IMR-90 (cell line): Measurements from ENCODE around the gene AMFR. TPM values are rescaled to one million over a fixed set of nuclear protein-coding genes. Genes with fewer than 3 reads are reported as not detected.

ENCODE experiments used
- ATAC-seq: fragments of 200-7000 bp; cut with Tn5 transposase; 2 replicates; pipeline ENCODE4 v1.9.1; 2020; ENCODE audit warnings: low read depth, mild to moderate bottlenecking, moderate library complexity
- BruUV-seq: library from RNA; stranded (reverse); fragments of 400-500 nt; replicated peaks from 2 replicates; lab custom pipeline; 2021; lab: Mats Ljungman, UMichigan
- CTCF ChIA-PET: fragments of 300-600 bp; formaldehyde crosslinking; extraction: SDS; loops from one replicate; lab custom pipeline; 2021; ENCODE audit warnings: antibody characterized with exemption; lab: Yijun Ruan, JAX
- POLR2A ChIA-PET: fragments of 300-600 bp; sonication (Branson Sonifier 250); formaldehyde crosslinking; loops from one replicate; lab custom pipeline; 2022; ENCODE audit warnings: antibody characterized with exemption; ENCODE audit not compliant: unreplicated experiment; lab: Charles Lee
- DNase-seq: peaks from one replicate; pipeline ENCODE4 v3.0.0; 2013
- H2AFZ ChIP-seq: replicated peaks from 2 replicates; pipeline ENCODE3; 2013; ENCODE audit warnings: low read length, mild to moderate bottlenecking; ENCODE audit not compliant: poor library complexity
- H2AK5ac ChIP-seq: 2 replicates; pipeline ENCODE4 v1.6.1; 2013; ENCODE audit warnings: low read depth, low read length, inconsistent platforms
- H2AK9ac ChIP-seq: replicated peaks from 2 replicates; pipeline ENCODE3; 2013; ENCODE audit warnings: mild to moderate bottlenecking, low read depth, low read length, moderate library complexity; ENCODE audit not compliant: poor library complexity
- H2BK120ac ChIP-seq: 2 replicates; pipeline ENCODE4 v1.6.1; 2013; ENCODE audit warnings: low read depth, low read length, inconsistent platforms
- H2BK15ac ChIP-seq: 3 replicates; pipeline ENCODE4 v1.6.1; 2013; ENCODE audit warnings: low read depth, low read length, inconsistent platforms
- H2BK20ac ChIP-seq: 2 replicates; pipeline ENCODE4 v1.6.1; 2013; ENCODE audit warnings: low read depth, mild to moderate bottlenecking, inconsistent platforms, low read length, moderate library complexity
- H2BK5ac ChIP-seq: 2 replicates; pipeline ENCODE4 v1.6.1; 2013; ENCODE audit warnings: mild to moderate bottlenecking, low read depth, low read length, inconsistent platforms; ENCODE audit not compliant: poor library complexity, severe bottlenecking
- H3K14ac ChIP-seq: replicated peaks from 2 replicates; pipeline ENCODE4 v1.6.1; 2013; ENCODE audit warnings: low read depth, low read length, inconsistent platforms
- H3K18ac ChIP-seq: 2 replicates; pipeline ENCODE4 v1.6.1; 2013; ENCODE audit warnings: low read depth, low read length, control low read depth
- H3K23ac ChIP-seq: 2 replicates; pipeline ENCODE4 v1.6.1; 2013; ENCODE audit warnings: low read depth, low read length, inconsistent platforms
- H3K27ac ChIP-seq: 2 replicates; pipeline ENCODE4 v1.5.1; 2013; ENCODE audit warnings: mild to moderate bottlenecking, control low read depth, low read length; ENCODE audit not compliant: insufficient read depth
- H3K27me3 ChIP-seq: 2 replicates; pipeline ENCODE4 v1.6.1; 2013; ENCODE audit warnings: low read length; ENCODE audit not compliant: control insufficient read depth, insufficient read depth
- H3K36me3 ChIP-seq: 2 replicates; pipeline ENCODE4 v1.6.1; 2013; ENCODE audit warnings: low read length, mixed read lengths; ENCODE audit not compliant: control insufficient read depth, insufficient read depth
- H3K4ac ChIP-seq: 2 replicates; pipeline ENCODE4 v1.6.1; 2013; ENCODE audit warnings: low read depth, low read length, inconsistent platforms
- H3K4me1 ChIP-seq: 2 replicates; pipeline ENCODE4 v1.6.1; 2013; ENCODE audit warnings: low read length, mixed read lengths; ENCODE audit not compliant: control insufficient read depth, insufficient read depth
- H3K4me2 ChIP-seq: 2 replicates; pipeline ENCODE4 v1.6.1; 2013; ENCODE audit warnings: low read depth, mild to moderate bottlenecking, control low read depth, low read length, moderate library complexity
- H3K4me3 ChIP-seq: 2 replicates; pipeline ENCODE4 v1.5.1; 2013; ENCODE audit warnings: low read depth, mild to moderate bottlenecking, control low read depth, low read length, moderate library complexity; ENCODE audit not compliant: insufficient read depth
- H3K56ac ChIP-seq: 2 replicates; pipeline ENCODE4 v1.6.1; 2013; ENCODE audit warnings: low read length, inconsistent platforms; ENCODE audit not compliant: insufficient read depth; ENCODE audit errors: extremely low read depth
- H3K79me1 ChIP-seq, 2 experiments: 2 replicates each; pipeline ENCODE4 v1.6.1; 2013; ENCODE audit warnings: low read length in 2 of 2, inconsistent platforms in 1 of 2, low read depth in 1 of 2
- H3K9ac ChIP-seq: 2 replicates; pipeline ENCODE4 v1.6.1; 2013; ENCODE audit warnings: low read depth, low read length, control low read depth
- H3K9me1 ChIP-seq: 2 replicates; pipeline ENCODE4 v1.6.1; 2013; ENCODE audit warnings: low read length, inconsistent platforms; ENCODE audit not compliant: insufficient read depth
- H3K9me3 ChIP-seq: 2 replicates; pipeline ENCODE4 v1.6.1; 2013; ENCODE audit warnings: low read length; ENCODE audit not compliant: control insufficient read depth, insufficient read depth
- H4K20me1 ChIP-seq: 2 replicates; pipeline ENCODE4 v1.6.1; 2013; ENCODE audit warnings: low read length, inconsistent platforms; ENCODE audit not compliant: insufficient read depth
- H4K5ac ChIP-seq: 2 replicates; pipeline ENCODE4 v1.6.1; 2013; ENCODE audit warnings: mild to moderate bottlenecking, low read depth, low read length, control low read depth
- H4K8ac ChIP-seq, 2 experiments: 2 replicates each; pipeline ENCODE4 v1.6.1; 2013; ENCODE audit warnings: low read depth in 2 of 2, low read length in 2 of 2, control low read depth in 1 of 2, inconsistent platforms in 1 of 2
- H4K91ac ChIP-seq: 2 replicates; pipeline ENCODE4 v1.6.1; 2013; ENCODE audit warnings: low read depth, low read length, inconsistent platforms; ENCODE audit not compliant: insufficient read depth
- BHLHE40 ChIP-seq: fragments of 150-350 bp; IDR thresholded peaks from 2 replicates; pipeline ENCODE4 v1.6.1; 2016; ENCODE audit warnings: mild to moderate bottlenecking, low read depth, low read length
- CEBPB ChIP-seq: IDR thresholded peaks from 2 replicates; pipeline ENCODE4 v1.6.1; 2012; ENCODE audit warnings: low read depth, low read length, improper control_type of control experiment
- CHD1 ChIP-seq: IDR thresholded peaks from 2 replicates; pipeline ENCODE4 v1.6.1; 2012; ENCODE audit warnings: low read depth, low read length, improper control_type of control experiment
- FOS ChIP-seq: fragments of 150-350 bp; IDR thresholded peaks from 2 replicates; pipeline ENCODE4 v1.6.1; 2016; ENCODE audit warnings: low read depth, low read length
- MAFK ChIP-seq: IDR thresholded peaks from 2 replicates; pipeline ENCODE4 v1.6.1; 2012; ENCODE audit warnings: low read depth, low read length, improper control_type of control experiment
- MAZ ChIP-seq: IDR thresholded peaks from 2 replicates; pipeline ENCODE4 v1.6.1; 2012; ENCODE audit warnings: low read depth, mild to moderate bottlenecking, low read length, improper control_type of control experiment, moderate library complexity, borderline replicate concordance
- MXI1 ChIP-seq: IDR thresholded peaks from 2 replicates; pipeline ENCODE4 v1.6.1; 2012; ENCODE audit warnings: low read depth, mild to moderate bottlenecking, low read length, moderate library complexity, borderline replicate concordance
- NFE2L2 ChIP-seq: fragments of 150-350 bp; IDR thresholded peaks from 2 replicates; pipeline ENCODE4 v1.6.1; 2016; ENCODE audit warnings: low read depth, mild to moderate bottlenecking, low read length
- POLR2A ChIP-seq: IDR thresholded peaks from 2 replicates; pipeline ENCODE4 v1.6.1; 2012; ENCODE audit warnings: mild to moderate bottlenecking, low read depth, low read length
- RAD21 ChIP-seq: IDR thresholded peaks from 2 replicates; pipeline ENCODE4 v1.6.1; 2012; ENCODE audit warnings: low read length, improper control_type of control experiment
- RCOR1 ChIP-seq: IDR thresholded peaks from 2 replicates; pipeline ENCODE4 v1.6.1; 2012; ENCODE audit warnings: mild to moderate bottlenecking, low read length, improper control_type of control experiment; ENCODE audit not compliant: insufficient replicate concordance
- RFX5 ChIP-seq: IDR thresholded peaks from 2 replicates; pipeline ENCODE4 v1.8.0; 2012; ENCODE audit warnings: low read depth, mild to moderate bottlenecking, low read length, moderate library complexity
- SMC3 ChIP-seq: fragments of 150-350 bp; IDR thresholded peaks from 2 replicates; pipeline ENCODE4 v1.6.1; 2016; ENCODE audit warnings: low read depth, mild to moderate bottlenecking, antibody characterized with exemption, low read length, moderate library complexity
- WGBS, 2 experiments: methylation state at CpG; one replicate each; pipeline versions ENCODE4 v1.1.5 to v1.1.7; 2013; ENCODE audit warnings: missing lambda C conversion rate in 2 of 2; ENCODE audit not compliant: insufficient read length in 1 of 2; ENCODE audit errors: extremely low coverage in 2 of 2; 5-methylcytosine and 5-hydroxymethylcytosine counted together
- dilution Hi-C: fragments of 300-500 bp; cut with HindIII; formaldehyde crosslinking; loops from one replicate; pipeline ENCODE4 v1.14.3; 2018; ENCODE audit warnings: low sequenced_read_pairs; ENCODE audit not compliant: unreplicated experiment
- in situ Hi-C: fragments of 300-500 bp; cut with MboI; formaldehyde crosslinking; loops from 3 replicates; pipeline ENCODE4 v1.14.3; 2019; ENCODE audit warnings: low sequenced_read_pairs, inconsistent platforms, mixed read lengths
- intact Hi-C: fragments of 100-400 bp; cut with micrococcal nuclease; formaldehyde crosslinking; loops from 2 replicates; pipeline ENCODE4 v1.10.0; 2022
- polyA plus RNA-seq, 3 experiments: library from polyadenylated mRNA; depleted of rRNA; stranded (reverse); fragments of >200 nt; gene quantifications; 2 replicates each; pipeline ENCODE4 v1.2.3, GENCODE V29; 2012; ENCODE audit warnings: low replicate concordance in 1 of 3
- total RNA-seq: library from RNA; depleted of rRNA; stranded (reverse); fragments of >200 nt; gene quantifications from 2 replicates; pipeline ENCODE4 v1.2.3, GENCODE V29; 2012
- TF ChIP-seq, protein P1 (sequence below): fragments of 150-350 bp; IDR thresholded peaks from 2 replicates; pipeline ENCODE4 v1.6.1; 2017; ENCODE audit warnings: mild to moderate bottlenecking, antibody characterized with exemption, low read length, low read depth
- TF ChIP-seq, protein P2 (sequence below): fragments of 150-350 bp; IDR thresholded peaks from 2 replicates; pipeline ENCODE4 v1.6.1; 2016; ENCODE audit warnings: low read depth, mild to moderate bottlenecking, low read length, moderate library complexity, borderline replicate concordance
- TF ChIP-seq, protein P3 (sequence below): conservative IDR thresholded peaks from 2 replicates; pipeline ENCODE4 v1.5.1; 2012; ENCODE audit warnings: mild to moderate bottlenecking, low read depth, low read length, improper control_type of control experiment

The AMFR gene
- total and polyA plus RNA-seq, 2 of the 4 experiments (the other 2 are of a cell fraction), result 60.7 to 216 TPM

DNA sequence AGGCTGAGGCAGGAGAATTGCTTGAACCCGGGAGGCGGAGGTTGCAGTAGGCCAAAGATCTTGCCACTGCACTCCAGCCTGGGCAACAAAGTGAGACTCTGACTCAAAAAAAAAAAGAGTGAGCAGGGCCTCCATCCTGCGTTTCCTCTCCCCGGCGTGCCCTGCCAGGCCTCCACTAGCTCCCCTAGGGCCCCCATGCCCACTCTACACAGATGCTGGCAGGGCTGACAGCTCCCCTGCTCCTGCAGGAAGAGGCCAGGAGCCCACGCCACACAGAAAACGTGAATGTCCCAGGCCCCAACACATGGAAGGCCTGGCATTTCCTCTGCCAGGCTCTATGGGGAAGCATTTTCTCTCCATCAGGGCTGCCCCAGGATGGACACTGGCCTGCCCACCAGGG lies 109.4 kb downstream of the AMFR start:
- intact Hi-C loops (no loop called here), in situ Hi-C loops (loop anchor here (25.0 kb wide), 2 partner anchors 604 to 854 kb away; no protein-coding TSS in a partner anchor), dilution Hi-C loops (no loop called here)
- Histone ChIP-seq H2BK120ac (no peak overlapping the region), H2AK9ac (no peak overlapping the region), H3K4me3 (no peak overlapping the region), H3K14ac (no peak overlapping the region), H4K8ac (no peak overlapping the region), H3K79me1 (no peaks in the 10 kb centered on the region), H2AK5ac (no peak overlapping the region), H3K27me3 (peaks cover 22% of the 10 kb centered on the region), H3K56ac (no peak overlapping the region), H3K9ac (no peak overlapping the region), H3K18ac (no peak overlapping the region), H2BK5ac (no peak overlapping the region), H3K23ac (no peak overlapping the region), H3K27ac (no peak overlapping the region), H2AFZ (no peak overlapping the region), H3K9me3 (no peaks in the 10 kb centered on the region), H4K91ac (no peak overlapping the region), H4K20me1 (no peaks in the 10 kb centered on the region), H4K5ac (no peak overlapping the region), H3K9me1 (no peaks in the 10 kb centered on the region), H2BK20ac (no peak overlapping the region), H2BK15ac (no peak overlapping the region), H3K4me2 (no peak overlapping the region), H3K4ac (no peak overlapping the region), H3K36me3 (no peaks in the 10 kb centered on the region), H3K4me1 (no peaks in the 10 kb centered on the region)
- POLR2A ChIA-PET, result no interaction called here
- DNase-seq (no peak), ATAC-seq (no peak)
- no TSS peak for BruUV-seq
- CTCF ChIA-PET, result no interaction called here
- 100% methylated on average over 2 of the region's 7 CpGs; no CpG with 5 or more reads in 1 of the 2 experiments for WGBS, 2 experiments
- TF ChIP-seq RCOR1 (no peak), MAZ (no peak), NFE2L2 (no peak), BHLHE40 (no peak), SMC3 (no peak), FOS (no peak), POLR2A (no peak), MXI1 (no peak), CHD1 (no peak), RAD21 (no peak), RFX5 (no peak), CEBPB (no peak), MAFK (no peak)
- TF ChIP-seq, protein P1, sequence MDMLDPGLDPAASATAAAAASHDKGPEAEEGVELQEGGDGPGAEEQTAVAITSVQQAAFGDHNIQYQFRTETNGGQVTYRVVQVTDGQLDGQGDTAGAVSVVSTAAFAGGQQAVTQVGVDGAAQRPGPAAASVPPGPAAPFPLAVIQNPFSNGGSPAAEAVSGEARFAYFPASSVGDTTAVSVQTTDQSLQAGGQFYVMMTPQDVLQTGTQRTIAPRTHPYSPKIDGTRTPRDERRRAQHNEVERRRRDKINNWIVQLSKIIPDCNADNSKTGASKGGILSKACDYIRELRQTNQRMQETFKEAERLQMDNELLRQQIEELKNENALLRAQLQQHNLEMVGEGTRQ, result no peak
- TF ChIP-seq, protein P2, sequence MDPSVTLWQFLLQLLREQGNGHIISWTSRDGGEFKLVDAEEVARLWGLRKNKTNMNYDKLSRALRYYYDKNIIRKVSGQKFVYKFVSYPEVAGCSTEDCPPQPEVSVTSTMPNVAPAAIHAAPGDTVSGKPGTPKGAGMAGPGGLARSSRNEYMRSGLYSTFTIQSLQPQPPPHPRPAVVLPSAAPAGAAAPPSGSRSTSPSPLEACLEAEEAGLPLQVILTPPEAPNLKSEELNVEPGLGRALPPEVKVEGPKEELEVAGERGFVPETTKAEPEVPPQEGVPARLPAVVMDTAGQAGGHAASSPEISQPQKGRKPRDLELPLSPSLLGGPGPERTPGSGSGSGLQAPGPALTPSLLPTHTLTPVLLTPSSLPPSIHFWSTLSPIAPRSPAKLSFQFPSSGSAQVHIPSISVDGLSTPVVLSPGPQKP, result no peak
- TF ChIP-seq, protein P3, sequence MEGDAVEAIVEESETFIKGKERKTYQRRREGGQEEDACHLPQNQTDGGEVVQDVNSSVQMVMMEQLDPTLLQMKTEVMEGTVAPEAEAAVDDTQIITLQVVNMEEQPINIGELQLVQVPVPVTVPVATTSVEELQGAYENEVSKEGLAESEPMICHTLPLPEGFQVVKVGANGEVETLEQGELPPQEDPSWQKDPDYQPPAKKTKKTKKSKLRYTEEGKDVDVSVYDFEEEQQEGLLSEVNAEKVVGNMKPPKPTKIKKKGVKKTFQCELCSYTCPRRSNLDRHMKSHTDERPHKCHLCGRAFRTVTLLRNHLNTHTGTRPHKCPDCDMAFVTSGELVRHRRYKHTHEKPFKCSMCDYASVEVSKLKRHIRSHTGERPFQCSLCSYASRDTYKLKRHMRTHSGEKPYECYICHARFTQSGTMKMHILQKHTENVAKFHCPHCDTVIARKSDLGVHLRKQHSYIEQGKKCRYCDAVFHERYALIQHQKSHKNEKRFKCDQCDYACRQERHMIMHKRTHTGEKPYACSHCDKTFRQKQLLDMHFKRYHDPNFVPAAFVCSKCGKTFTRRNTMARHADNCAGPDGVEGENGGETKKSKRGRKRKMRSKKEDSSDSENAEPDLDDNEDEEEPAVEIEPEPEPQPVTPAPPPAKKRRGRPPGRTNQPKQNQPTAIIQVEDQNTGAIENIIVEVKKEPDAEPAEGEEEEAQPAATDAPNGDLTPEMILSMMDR, result no peak
